Hepatic stellate cell (primary cell): Measurements from ENCODE around the gene TMEM150B.
A peak's percentile ranks its signal among the peaks of the same experiment; 100 is the strongest.

ENCODE experiments used
- DNase-seq: peaks from one replicate; pipeline ENCODE4 v3.0.0; 2011; ENCODE audit warnings: low spot score

The TMEM150B gene

DNA sequence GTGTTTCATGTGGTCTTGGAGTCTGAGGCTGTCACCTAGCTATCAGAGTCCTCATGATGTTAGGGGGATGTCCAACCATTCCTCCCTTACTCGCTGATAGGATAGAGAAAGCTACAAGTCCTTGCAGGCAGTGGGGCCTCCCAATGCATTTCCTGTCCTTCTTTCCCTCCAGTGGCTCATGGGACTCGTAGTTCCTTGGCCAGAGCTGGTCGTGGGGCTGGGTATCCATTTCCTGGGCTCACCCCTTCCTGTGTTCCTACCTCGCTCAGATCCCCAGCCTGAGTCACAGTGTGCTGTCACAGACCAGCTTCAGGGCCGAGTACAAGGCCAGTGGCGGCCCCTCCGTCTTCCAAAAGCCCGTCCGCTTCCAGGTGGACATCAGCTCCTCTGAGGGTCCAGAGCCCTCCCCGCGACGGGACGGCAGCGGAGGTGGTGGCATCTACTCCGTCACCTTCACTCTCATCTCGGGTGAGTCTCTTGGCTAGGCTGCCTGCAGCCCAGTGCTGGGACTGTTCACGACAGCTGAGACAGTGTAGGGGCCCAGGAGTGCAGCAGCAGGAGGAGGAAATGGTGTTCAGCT, 19.1 kb downstream of the TMEM150B start:
- DNase-seq: no peak

DNA sequence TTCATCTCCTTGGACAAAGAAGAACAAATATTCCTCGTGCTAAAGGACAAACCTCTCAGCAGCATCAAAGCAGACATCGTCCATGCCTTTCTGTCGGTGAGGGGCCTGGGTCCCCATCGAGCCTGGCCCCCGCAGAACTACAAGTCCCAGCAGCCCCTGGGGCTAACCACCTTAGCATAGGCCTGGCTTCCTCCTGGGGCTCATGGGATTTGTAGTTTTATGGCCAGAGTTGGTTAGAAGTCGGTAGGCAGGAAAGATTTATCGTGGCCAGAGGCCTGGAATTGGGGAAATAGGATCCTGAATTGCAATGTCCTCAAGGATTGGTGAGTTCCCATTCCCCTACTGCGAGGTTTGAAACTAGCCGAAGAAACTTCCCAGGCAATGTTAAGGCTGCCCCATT, 19.6 kb downstream of the TMEM150B start:
- peak; percentile 38 for DNase-seq

DNA sequence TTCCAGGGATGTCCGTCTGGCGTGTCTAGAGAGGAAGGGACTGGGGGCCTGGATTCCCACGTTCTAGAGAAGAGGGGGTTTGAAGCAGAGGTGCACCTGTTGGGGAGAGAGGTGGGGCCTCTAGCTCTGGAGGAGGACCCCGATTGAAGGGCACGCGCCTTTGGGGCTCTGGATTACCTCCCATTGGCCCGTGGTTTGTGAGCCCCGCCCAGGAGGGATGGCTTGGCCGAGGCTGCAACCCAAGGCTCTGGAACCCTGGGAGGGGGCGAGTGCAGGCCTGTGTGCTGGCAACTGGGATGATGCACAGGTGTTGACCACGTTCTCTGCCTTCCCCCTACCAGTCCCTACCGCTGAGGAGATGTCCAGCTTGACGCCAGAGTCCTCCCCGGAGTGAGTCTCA, 20.2 kb downstream of the TMEM150B start:
- no peak for DNase-seq

- no peak for DNase-seq
Observed at GRCh38 chr19:55304279-55304978, 20.7 kb downstream of the TMEM150B start.

DNA sequence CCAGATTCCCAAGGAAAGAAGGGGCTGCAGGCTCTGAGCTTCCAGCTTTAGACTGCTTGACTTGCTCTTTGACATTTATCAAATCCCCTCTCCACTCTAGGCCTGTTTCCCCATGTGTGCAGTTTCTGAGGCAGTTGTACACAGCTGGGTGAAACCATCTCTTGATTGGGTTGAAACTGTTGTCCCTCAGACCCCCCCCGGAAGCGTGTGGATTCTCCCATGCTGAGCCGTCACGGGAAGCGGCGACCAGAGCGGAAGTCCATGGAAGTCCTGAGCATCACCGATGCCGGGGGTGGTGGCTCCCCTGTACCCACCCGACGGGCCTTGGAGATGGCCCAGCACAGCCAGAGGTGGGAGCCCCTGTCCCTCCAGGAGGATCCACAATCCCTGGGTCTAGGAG, 21.7 kb downstream of the TMEM150B start:
- no peak for DNase-seq

DNA sequence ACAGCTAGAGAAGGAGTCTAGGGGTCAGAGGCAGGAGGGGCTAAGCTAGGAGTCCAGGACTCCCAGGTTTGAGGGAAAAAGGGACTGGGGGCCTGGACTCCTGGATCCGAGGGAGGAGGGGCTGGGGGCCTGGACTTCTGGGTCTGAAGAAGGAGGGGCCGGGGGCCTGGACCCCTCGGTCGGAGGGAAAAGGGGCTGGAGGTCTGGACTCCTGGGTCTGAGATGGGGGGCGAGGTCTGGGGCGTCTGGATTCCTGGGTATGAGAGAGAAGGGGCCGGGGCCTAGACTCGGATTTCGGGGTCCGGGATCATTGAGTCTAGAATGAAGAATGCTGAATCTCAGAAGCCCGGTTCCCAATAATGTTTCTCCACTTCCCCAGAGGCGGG, 22.8 kb downstream of the TMEM150B start:
- DNase-seq: no peak

GRCh38 chr19:55301459-55302317, 23.5 kb downstream of the TMEM150B start:
- DNase-seq: peak; percentile 100

DNA sequence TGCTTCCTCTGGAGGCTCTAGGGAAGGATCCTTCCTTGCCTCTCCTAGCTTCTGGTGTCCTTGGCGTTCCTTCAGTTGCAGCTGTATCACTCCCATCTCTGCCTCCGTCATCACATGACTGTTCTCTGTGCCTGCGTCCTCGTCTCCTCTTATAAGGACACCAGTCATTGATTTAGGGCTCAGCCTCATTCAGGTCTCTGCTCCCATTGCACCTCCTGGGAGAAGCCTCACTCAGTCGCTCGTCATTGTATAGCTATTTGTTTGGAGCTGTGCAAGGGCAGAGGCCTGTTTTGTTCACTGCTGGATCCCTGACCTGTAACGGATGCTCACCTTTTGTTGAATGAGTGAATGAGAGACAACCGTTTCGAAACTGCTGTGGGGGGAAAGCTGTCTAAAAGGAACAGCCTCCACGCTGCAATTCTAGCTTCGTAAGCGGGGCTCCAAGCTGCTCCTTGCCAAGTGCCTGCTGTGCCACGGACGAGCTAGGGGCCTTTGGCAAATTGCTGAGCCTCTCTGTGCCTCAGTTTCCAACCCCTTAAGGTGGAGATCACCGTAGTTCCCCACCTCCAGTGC, 24.2 kb downstream of the TMEM150B start:
- no peak for DNase-seq

DNA sequence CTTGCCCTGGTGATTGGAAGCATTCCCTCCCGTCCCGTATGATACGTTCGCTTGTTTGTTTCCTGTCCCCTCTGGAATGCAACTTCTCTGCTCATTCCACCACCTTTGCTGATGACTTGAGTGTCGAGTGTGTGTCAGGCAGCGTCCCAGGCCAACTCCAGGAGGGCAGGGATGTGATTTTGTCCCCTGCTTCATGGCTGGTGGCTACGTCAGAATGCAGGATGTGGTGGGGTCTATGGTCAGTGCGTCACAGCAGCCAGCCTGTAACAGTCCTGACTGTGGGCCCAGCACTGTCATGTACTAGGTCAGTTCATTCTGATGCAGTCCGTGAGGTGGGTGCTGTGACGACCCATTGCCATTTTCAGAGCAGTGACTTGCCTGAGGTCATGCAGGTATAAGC, 25.1 kb downstream of the TMEM150B start:
- DNase-seq: no peak

DNA sequence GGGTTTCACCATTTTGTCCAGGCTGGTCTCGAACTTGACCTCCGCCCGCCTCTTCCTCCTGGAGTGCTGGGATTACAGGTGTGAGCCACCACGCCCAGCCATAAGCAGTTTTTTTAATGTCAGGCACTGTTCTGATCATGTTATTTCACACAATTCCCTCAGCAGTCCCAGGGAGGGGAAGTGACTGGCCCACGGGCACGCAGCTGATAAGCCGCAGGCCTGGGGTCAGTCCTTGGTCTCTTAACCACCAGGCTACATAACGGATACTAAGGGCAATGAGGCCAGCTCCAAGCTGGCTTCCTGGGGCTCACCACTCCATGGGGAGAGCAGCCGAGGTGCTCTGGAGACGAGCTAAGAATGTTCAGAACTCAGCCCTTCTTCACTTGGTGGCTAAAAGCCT, 27.9 kb downstream of the TMEM150B start:
- DNase-seq: no peak

DNA sequence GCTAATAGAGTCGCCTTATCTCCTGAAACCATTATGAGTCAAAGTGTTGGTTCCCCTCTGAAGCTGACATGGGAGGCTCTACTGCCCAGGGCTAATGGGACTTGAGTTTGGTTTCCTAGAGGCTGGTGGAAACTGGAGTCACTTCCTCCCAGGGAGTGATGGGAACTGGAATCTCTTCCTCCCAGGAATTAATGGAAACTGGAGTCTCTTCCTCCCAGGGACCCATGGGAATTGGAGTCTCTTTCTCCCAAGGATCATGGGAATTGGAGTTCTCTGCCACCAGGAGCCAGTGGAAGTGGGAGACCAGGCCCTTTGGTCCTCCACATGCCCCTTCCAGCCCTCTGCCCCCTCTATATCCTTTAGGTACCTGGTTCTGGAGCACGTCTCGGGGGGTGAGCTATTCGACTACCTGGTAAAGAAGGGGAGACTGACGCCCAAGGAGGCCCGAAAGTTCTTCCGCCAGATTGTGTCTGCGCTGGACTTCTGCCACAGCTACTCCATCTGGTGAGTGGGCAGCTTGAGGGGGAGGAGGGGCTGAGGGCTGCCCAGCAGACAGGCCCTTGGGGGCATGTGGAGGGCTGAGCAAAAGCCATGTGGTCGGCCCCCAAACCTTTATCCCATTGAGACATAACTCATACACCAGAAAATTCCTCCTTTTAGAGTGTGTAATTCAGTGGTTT, 35.9 kb downstream of the TMEM150B start:
- DNase-seq: no peak

GRCh38 chr19:55287361-55288079, 37.6 kb downstream of the TMEM150B start:
- DNase-seq: no peak

DNA sequence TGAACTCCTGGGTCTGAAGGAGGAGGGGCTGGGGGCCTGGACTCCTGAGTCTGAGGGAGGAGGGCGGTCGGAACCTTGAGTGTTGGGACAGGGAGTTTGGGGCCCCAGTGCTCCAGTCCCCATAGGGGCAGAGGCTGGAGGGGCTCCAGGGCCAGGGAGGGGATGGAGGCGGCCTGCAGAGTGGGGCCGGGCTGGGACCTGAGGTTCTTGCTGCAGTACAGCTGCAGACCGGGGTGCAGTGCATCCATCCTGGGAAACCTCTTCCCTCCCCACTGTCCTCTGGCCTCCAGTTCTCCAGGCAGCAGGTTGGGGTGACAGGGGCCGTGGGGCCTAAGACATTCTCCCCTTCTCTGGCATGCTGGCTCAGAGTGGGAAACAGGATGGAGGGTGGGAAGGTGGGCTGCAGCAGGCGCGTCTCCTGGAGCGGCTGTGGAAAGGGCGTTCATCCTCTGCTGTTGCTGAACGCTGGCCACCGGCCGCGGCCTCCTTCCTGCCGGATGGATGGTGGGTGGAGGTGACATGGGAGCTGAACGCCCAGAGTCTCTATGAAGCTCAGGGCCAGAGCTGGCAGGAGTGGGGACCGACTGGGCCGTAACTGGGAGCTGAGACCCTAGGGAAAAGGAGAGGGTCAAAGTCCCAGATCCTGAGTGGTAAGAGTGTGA, 39.8 kb downstream of the TMEM150B start:
- DNase-seq: peak; percentile 32

- no peak for DNase-seq
Observed at GRCh38 chr19:55284405-55285058, 40.6 kb downstream of the TMEM150B start.

DNA sequence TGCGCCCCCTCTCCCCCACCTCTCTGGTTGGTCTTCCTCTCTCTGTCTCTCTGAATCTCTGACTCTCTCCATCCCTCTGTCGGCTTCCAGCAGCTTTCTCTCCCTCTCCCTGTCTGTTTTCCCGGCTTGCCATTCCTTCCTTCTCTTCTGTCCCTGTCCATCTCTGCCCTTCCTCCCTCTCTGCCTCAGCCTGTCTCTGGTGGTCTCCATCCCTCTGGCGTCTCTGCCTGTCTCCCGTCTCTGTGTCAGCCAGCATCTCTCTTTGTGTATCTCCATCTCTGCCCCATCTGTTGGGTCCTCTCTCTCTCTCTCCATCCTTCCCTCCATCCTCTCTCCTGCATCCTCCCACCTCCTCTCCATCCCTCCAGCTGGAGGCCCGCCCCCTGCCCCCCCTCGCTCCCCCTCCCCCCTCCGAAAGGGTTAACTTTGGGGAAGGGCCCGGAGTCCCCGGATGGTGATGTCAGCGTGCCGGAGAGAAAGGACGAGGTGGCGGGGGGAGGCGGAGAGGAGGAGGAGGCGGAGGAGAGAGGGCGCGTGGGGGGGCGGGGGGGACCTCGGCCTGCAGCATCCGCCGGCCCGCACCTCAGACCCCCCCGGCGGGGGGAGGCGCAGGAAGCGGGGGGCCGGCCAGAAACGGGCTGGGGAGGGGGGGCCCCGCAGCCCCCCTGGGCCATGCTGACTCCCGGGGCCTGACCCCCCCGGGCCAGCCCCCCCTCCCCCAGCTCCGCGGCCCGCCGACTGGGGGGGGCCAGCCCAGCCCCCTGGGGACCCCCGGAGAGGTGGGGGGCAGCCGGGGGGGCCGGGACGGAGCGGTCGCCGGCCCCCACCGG, 41.4 kb downstream of the TMEM150B start, which contains the start of gene BRSK1:
Gene BRSK1, plus strand, starts transcription at position 450 of the 830 bp plus-strand sequence. CDS start 446 bp downstream, outside the sequence.
- peak; percentile 68 for DNase-seq

GRCh38 chr19:55279770-55280643, 45.1 kb downstream of the TMEM150B start, which contains the start of gene HSPBP1:
TSS of gene HSPBP1 (minus strand) at chr19:55280110. CDS start at chr19:55279608, 502 bp downstream.
- DNase-seq: peak; percentile 90

- no peak for DNase-seq
Observed at GRCh38 chr19:55279340-55279739, 45.8 kb downstream of the TMEM150B start.
